HEK293 (cell line): Measurements from ENCODE around the gene ARHGAP15.

ENCODE experiments used
- CTCF ChIA-PET: fragments of 350-600 bp; formaldehyde crosslinking; extraction: SDS; loops from one replicate; lab custom pipeline; 2021; ENCODE audit warnings: antibody characterized with exemption; lab: Yijun Ruan, JAX
- POLR2A ChIA-PET: fragments of 300-600 bp; formaldehyde crosslinking; extraction: SDS; loops from one replicate; lab custom pipeline; 2020; ENCODE audit warnings: antibody characterized with exemption, inconsistent platforms; lab: Yijun Ruan, JAX
- H3K27ac ChIP-seq: fragments of 200-500 bp; sonication (Bioruptor generic); 2 replicates; pipeline ENCODE4 v1.5.1; 2014; ENCODE audit warnings: low read depth, low read length, control low read depth, inconsistent platforms; ENCODE audit errors: extremely low read depth
- H3K36me3 ChIP-seq, 2 experiments: fragments of 200-500 bp in 1 of 2; sonication (Bioruptor generic) in 1 of 2; 1 replicate in 1 of 2; 2 replicates in 1 of 2; pipeline ENCODE4 v1.5.1; 2014 to 2017; ENCODE audit warnings: inconsistent platforms in 2 of 2, low read length in 2 of 2; ENCODE audit not compliant: control insufficient read depth in 2 of 2, insufficient read depth in 1 of 2
- H3K4me1 ChIP-seq: fragments of 200-500 bp; sonication (Bioruptor generic); 2 replicates; pipeline ENCODE4 v1.5.1; 2014; ENCODE audit warnings: mild to moderate bottlenecking, low read length, inconsistent platforms; ENCODE audit not compliant: control insufficient read depth, insufficient read depth
- H3K4me3 ChIP-seq: 2 replicates; pipeline ENCODE4 v1.5.1; 2011; ENCODE audit warnings: low read depth, mild to moderate bottlenecking, control low read depth, low read length, moderate library complexity
- H3K9me3 ChIP-seq: fragments of 200-500 bp; sonication (Bioruptor generic); 2 replicates; pipeline ENCODE4 v1.5.1; 2014; ENCODE audit warnings: low read depth, low read length, inconsistent platforms; ENCODE audit not compliant: control insufficient read depth, insufficient read depth
- FEZF1 ChIP-seq: fragments of 450-650 bp; formaldehyde crosslinking; IDR thresholded peaks from 2 replicates; pipeline ENCODE4 v1.5.1; 2016; ENCODE audit warnings: missing biosample characterization, missing genetic modification characterization
- HOXD13 ChIP-seq: sonication (generic); formaldehyde crosslinking; IDR thresholded peaks from 2 replicates; pipeline ENCODE4 v1.8.0; 2022; ENCODE audit warnings: missing genetic modification reagents, borderline replicate concordance
- KLF17 ChIP-seq: fragments of 450-650 bp; formaldehyde crosslinking; IDR thresholded peaks from 2 replicates; pipeline ENCODE4 v1.5.1; 2016; ENCODE audit warnings: missing biosample characterization, missing genetic modification characterization
- KLF9 ChIP-seq: fragments of 450-650 bp; formaldehyde crosslinking; IDR thresholded peaks from 2 replicates; pipeline ENCODE4 v1.5.1; 2016; ENCODE audit warnings: missing biosample characterization, missing genetic modification characterization, low read depth
- OSR2 ChIP-seq: fragments of 450-650 bp; formaldehyde crosslinking; IDR thresholded peaks from 2 replicates; pipeline ENCODE4 v1.5.1; 2016; ENCODE audit warnings: missing biosample characterization, missing genetic modification characterization
- ZBTB8A ChIP-seq: fragments of 450-650 bp; formaldehyde crosslinking; IDR thresholded peaks from 2 replicates; pipeline ENCODE4 v1.5.1; 2016; ENCODE audit warnings: missing biosample characterization, missing genetic modification characterization
- ZIC2 ChIP-seq: fragments of 450-650 bp; formaldehyde crosslinking; IDR thresholded peaks from 2 replicates; pipeline ENCODE4 v1.5.1; 2016; ENCODE audit warnings: missing biosample characterization, missing genetic modification characterization
- ZNF10 ChIP-seq: fragments of 450-650 bp; formaldehyde crosslinking; IDR thresholded peaks from 2 replicates; pipeline ENCODE4 v1.5.1; 2017; ENCODE audit warnings: missing biosample characterization, missing genetic modification characterization
- ZNF138 ChIP-seq: fragments of 450-650 bp; formaldehyde crosslinking; IDR thresholded peaks from 2 replicates; pipeline ENCODE4 v1.5.1; 2016; ENCODE audit warnings: missing biosample characterization, missing genetic modification characterization, borderline replicate concordance
- ZNF157 ChIP-seq: fragments of 450-650 bp; formaldehyde crosslinking; IDR thresholded peaks from 2 replicates; pipeline ENCODE4 v1.5.1; 2016; ENCODE audit warnings: missing biosample characterization, missing genetic modification characterization
- ZNF174 ChIP-seq: fragments of 450-650 bp; formaldehyde crosslinking; IDR thresholded peaks from 2 replicates; pipeline ENCODE4 v1.5.0; 2017; ENCODE audit warnings: missing biosample characterization, mild to moderate bottlenecking, missing genetic modification characterization
- ZNF184 ChIP-seq: fragments of 450-650 bp; IDR thresholded peaks from 2 replicates; pipeline ENCODE4 v1.5.1; 2018; ENCODE audit warnings: missing biosample characterization, mild to moderate bottlenecking, missing genetic modification characterization
- ZNF23 ChIP-seq: fragments of 450-650 bp; formaldehyde crosslinking; IDR thresholded peaks from 2 replicates; pipeline ENCODE4 v1.5.1; 2016; ENCODE audit warnings: missing biosample characterization, missing genetic modification characterization, borderline replicate concordance
- ZNF404 ChIP-seq: fragments of 450-650 bp; formaldehyde crosslinking; IDR thresholded peaks from 2 replicates; pipeline ENCODE4 v1.5.1; 2017; ENCODE audit warnings: missing biosample characterization, missing genetic modification characterization
- ZNF514 ChIP-seq: fragments of 450-650 bp; formaldehyde crosslinking; IDR thresholded peaks from 2 replicates; pipeline ENCODE4 v1.5.1; 2016; ENCODE audit warnings: missing biosample characterization, missing genetic modification characterization
- ZNF561 ChIP-seq: fragments of 450-650 bp; IDR thresholded peaks from 2 replicates; pipeline ENCODE4 v1.5.1; 2018; ENCODE audit warnings: missing biosample characterization, missing genetic modification characterization, borderline replicate concordance
- ZNF621 ChIP-seq: fragments of 450-650 bp; formaldehyde crosslinking; IDR thresholded peaks from 2 replicates; pipeline ENCODE4 v1.5.1; 2017; ENCODE audit warnings: missing biosample characterization, missing genetic modification characterization
- ZNF76 ChIP-seq: fragments of 450-650 bp; formaldehyde crosslinking; IDR thresholded peaks from 2 replicates; pipeline ENCODE4; 2016; ENCODE audit warnings: low read depth, missing biosample characterization, missing genetic modification characterization, borderline replicate concordance
- ZSCAN16 ChIP-seq: fragments of 450-650 bp; formaldehyde crosslinking; IDR thresholded peaks from 2 replicates; pipeline ENCODE4 v1.5.1; 2016; ENCODE audit warnings: missing biosample characterization, missing genetic modification characterization
- ZSCAN23 ChIP-seq: fragments of 450-650 bp; formaldehyde crosslinking; IDR thresholded peaks from 2 replicates; pipeline ENCODE4 v1.5.1; 2016; ENCODE audit warnings: missing biosample characterization, missing genetic modification characterization
- TF ChIP-seq, protein P1 (sequence below): fragments of 450-650 bp; formaldehyde crosslinking; IDR thresholded peaks from 2 replicates; pipeline ENCODE4 v1.5.1; 2016; ENCODE audit warnings: missing biosample characterization, missing genetic modification characterization

The ARHGAP15 gene

GRCh38 chr2:143551971-143552650, 422.9 kb downstream of the ARHGAP15 start (continued):
- TF ChIP-seq ZSCAN23: no peak
- TF ChIP-seq KLF17 (tag by site-specific recombination): no peak
- no peak for TF ChIP-seq ZNF23
- TF ChIP-seq OSR2: no peak
- TF ChIP-seq ZNF621: no peak

DNA sequence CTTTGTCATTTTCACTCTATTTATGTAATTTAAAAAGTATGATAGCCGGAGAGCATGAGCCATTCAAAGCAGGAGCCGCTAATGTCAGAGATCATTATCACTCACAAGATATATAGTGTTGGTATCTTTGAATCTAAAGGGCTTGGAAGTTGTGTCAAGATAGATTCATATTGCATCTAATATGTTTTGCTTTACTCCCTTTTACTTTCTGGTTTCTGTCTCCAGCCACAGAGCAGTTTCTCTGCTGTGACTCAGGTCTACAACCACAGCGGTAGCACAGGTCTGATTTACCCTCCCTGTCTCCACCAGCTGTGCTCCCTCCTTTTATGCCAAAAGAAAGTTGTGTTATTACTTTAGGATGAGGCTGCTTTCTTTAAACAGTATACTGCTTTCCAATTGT, 424.0 kb downstream of the ARHGAP15 start:
- TF ChIP-seq ZNF138 (no peak), HOXD13 (CRISPR knock-in tag) (no peak), ZIC2 (tag by site-specific recombination) (no peak), ZNF561 (tag by site-specific recombination) (no peak), ZSCAN16 (tag by site-specific recombination) (no peak), ZNF174 (no peak), KLF9 (tag by site-specific recombination) (no peak), FEZF1 (tag by site-specific recombination) (no peak), ZNF157 (tag by site-specific recombination) (no peak), ZNF184 (tag by site-specific recombination) (no peak), ZNF514 (tag by site-specific recombination) (no peak), ZNF76 (tag by site-specific recombination) (no peak), ZNF10 (no peak)
- Histone ChIP-seq H3K36me3 (no peaks in the 10 kb centered on the region), H3K4me3 (no peak overlapping the region), H3K4me1 (no peaks in the 10 kb centered on the region), H3K27ac (no peak overlapping the region), H3K9me3 (no peaks in the 10 kb centered on the region)
- ChIA-PET POLR2A (no interaction called here), CTCF (no interaction called here)

DNA sequence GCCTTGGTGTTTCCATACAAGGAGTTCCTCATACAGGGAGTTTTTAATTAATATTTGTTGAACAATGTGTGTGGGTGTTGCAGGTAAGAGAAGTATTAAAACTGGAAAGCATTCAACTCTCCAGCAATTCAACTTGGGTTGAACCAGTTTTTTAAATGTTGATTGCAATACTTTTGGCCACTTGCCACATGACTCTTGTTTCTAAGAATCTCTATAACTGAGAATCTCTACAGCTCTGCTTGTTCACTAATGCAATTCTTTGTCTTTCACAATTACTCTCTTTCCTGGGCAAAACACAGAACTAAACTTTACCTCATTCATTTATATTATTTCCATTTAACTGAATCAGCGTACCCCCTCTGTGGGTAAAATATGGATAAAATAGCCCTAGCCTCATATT, 429.4 kb downstream of the ARHGAP15 start:
- H3K27ac ChIP-seq: no peak overlapping the region

More for the DNA sequence above, 429.4 kb downstream of the ARHGAP15 start:
- Histone ChIP-seq H3K4me1 (no peaks in the 10 kb centered on the region), H3K4me3 (no peak overlapping the region), H3K36me3 (no peaks in the 10 kb centered on the region), H3K9me3 (no peaks in the 10 kb centered on the region)
- ChIA-PET POLR2A (no interaction called here), CTCF (no interaction called here)
- no peak for TF ChIP-seq ZNF404 (tag by site-specific recombination)
- TF ChIP-seq, protein P1, sequence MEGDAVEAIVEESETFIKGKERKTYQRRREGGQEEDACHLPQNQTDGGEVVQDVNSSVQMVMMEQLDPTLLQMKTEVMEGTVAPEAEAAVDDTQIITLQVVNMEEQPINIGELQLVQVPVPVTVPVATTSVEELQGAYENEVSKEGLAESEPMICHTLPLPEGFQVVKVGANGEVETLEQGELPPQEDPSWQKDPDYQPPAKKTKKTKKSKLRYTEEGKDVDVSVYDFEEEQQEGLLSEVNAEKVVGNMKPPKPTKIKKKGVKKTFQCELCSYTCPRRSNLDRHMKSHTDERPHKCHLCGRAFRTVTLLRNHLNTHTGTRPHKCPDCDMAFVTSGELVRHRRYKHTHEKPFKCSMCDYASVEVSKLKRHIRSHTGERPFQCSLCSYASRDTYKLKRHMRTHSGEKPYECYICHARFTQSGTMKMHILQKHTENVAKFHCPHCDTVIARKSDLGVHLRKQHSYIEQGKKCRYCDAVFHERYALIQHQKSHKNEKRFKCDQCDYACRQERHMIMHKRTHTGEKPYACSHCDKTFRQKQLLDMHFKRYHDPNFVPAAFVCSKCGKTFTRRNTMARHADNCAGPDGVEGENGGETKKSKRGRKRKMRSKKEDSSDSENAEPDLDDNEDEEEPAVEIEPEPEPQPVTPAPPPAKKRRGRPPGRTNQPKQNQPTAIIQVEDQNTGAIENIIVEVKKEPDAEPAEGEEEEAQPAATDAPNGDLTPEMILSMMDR (tag by site-specific recombination): no peak
- TF ChIP-seq ZBTB8A (tag by site-specific recombination): no peak
